ENCODE results near the gene HJURP. TPM values are rescaled to one million over a fixed set of nuclear protein-coding genes. Genes with fewer than 3 reads are reported as not detected.

HJURP gene
- total and polyA plus RNA-seq, 9 of the 15 experiments (the other 6 are each of a cell fraction or from before 2014, with no cell fraction given): 13.8 to 102 (median 28.3) TPM

DNA sequence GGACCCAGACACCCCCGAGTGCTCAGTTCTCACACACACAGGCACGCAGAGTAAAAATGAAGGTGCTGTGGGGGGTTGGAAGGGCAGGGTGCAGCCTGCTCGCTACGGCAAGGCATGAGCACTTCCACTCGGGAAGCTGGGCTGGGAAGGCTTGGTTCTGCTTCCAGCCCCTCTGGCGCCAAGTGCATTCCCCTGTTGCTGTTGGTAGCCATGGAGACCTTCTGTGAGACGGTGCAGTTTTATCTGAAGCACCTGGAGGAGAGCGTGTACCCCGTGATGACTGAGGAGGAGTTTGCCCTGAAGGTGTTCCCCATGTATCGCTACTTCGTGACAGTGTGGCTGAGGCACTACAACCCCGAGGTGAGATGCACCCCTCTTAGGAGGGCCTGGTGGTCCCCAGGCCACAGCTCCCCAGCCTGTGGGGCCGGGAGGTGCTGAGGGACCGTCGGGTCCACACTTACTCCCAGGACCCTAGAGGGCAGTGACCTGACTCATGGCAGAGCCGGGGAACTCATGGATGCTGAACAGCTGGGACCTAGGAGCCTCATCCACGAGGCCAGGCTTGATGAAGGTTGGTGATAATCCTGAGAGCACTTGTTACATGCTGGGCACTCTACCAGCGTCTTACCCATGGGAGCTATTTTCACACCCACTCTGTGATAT lies 60.7 kb downstream of the HJURP start:
- no peaks in the 10 kb centered on the region for H3K9me3 ChIP-seq (replicated peaks; ENCODE audit: control insufficient read depth, insufficient read depth, low read depth, low read length)
- in situ Hi-C loops (cut with MboI): no loop called here

More for the DNA sequence above, 60.7 kb downstream of the HJURP start:
- ATAC-seq (no peak), DNase-seq (ENCODE audit: extremely low read depth in 1 of 4, low spot score in 3 of 4) (no peak), FAIRE-seq (no peak)
- TF ChIP-seq, protein P1, sequence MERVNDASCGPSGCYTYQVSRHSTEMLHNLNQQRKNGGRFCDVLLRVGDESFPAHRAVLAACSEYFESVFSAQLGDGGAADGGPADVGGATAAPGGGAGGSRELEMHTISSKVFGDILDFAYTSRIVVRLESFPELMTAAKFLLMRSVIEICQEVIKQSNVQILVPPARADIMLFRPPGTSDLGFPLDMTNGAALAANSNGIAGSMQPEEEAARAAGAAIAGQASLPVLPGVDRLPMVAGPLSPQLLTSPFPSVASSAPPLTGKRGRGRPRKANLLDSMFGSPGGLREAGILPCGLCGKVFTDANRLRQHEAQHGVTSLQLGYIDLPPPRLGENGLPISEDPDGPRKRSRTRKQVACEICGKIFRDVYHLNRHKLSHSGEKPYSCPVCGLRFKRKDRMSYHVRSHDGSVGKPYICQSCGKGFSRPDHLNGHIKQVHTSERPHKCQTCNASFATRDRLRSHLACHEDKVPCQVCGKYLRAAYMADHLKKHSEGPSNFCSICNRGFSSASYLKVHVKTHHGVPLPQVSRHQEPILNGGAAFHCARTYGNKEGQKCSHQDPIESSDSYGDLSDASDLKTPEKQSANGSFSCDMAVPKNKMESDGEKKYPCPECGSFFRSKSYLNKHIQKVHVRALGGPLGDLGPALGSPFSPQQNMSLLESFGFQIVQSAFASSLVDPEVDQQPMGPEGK (CRISPR knock-in tag; IDR thresholded peaks at IDR 0.05; ENCODE audit: borderline replicate concordance): no peak
- no peak for TF ChIP-seq POLR2AphosphoS5 (IDR thresholded peaks at IDR 0.05; ENCODE audit: control insufficient read depth, insufficient read depth, low read depth, low read length)
- TF ChIP-seq FOXJ2 (tag; IDR thresholded peaks at IDR 0.05): no peak
- no peak for TF ChIP-seq FOXP1 (CRISPR knock-in tag; IDR thresholded peaks at IDR 0.05)
- no peak for TF ChIP-seq SMC3 (conservative IDR thresholded peaks at IDR 0.05; ENCODE audit: insufficient read depth, low read depth, low read length)
- TF ChIP-seq ZNF76 (CRISPR knock-in tag; IDR thresholded peaks at IDR 0.05; ENCODE audit: borderline replicate concordance): no peak
- TF ChIP-seq E2F6 (IDR thresholded peaks at IDR 0.05; ENCODE audit: borderline replicate concordance in 1 of 2, extremely low read depth in 1 of 2, insufficient read depth in 1 of 2, insufficient read length in 1 of 2, low read depth in 1 of 2, low read length in 1 of 2, poor library complexity in 1 of 2, severe bottlenecking in 1 of 2): no peak
- Histone ChIP-seq H3K79me2 (ENCODE audit: control insufficient read depth, insufficient read depth, low read length) (no peaks in the 10 kb centered on the region), H3K9ac (ENCODE audit: insufficient read depth in 1 of 2, low read depth in 2 of 2, low read length in 2 of 2) (no peak overlapping the region), H3K36me3 (ENCODE audit: control insufficient read depth, insufficient read depth, low read length) (no peaks in the 10 kb centered on the region), H3K4me2 (ENCODE audit: insufficient read depth, low read length) (no peak overlapping the region), H2AFZ (ENCODE audit: low read depth, low read length) (no peak overlapping the region), H3K27ac (ENCODE audit: extremely low read depth, low read depth, low read length) (no peak overlapping the region), H3K4me3 (no peak overlapping the region), H3K4me1 (replicated peaks in 1 of 2; ENCODE audit: control insufficient read depth in 2 of 2, insufficient read depth in 2 of 2, low read length in 2 of 2) (no peaks in the 10 kb centered on the region; a peak in 1 of 5 replicates), H4K20me1 (replicated peaks; ENCODE audit: control insufficient read depth, insufficient read depth, low read length) (no peaks in the 10 kb centered on the region), H3K9me1 (ENCODE audit: control insufficient read depth, insufficient read depth, low read length) (no peaks in the 10 kb centered on the region), H3K27me3 (ENCODE audit: control insufficient read depth in 2 of 2, insufficient read depth in 2 of 2, low read length in 2 of 2) (peaks cover 0 to 44% of the 10 kb centered on the region in 2 experiments; a peak in 2 of 5 replicates)
- intact Hi-C loops (cut with micrococcal nuclease): no loop called here
- CTCF ChIA-PET (ENCODE audit: low intra/inter-chr PET ratio): no interaction called here
- WGBS (ENCODE audit: insufficient coverage, low coverage, missing lambda C conversion rate): 1% methylated on average over 11 of the region's 18 CpGs
- no TSS peak for BruUV-seq (replicated peaks)
- POLR2A ChIA-PET: interaction anchor here (0.6 kb wide), 1 partner anchor 409 kb away, joined by 3 read pairs; no protein-coding TSS in a partner anchor

All from K562 (cell line).